Measurements from ENCODE around the gene RNASET2.

RNASET2 gene

GRCh38 chr6:166933396-166933795, 23.0 kb downstream of the RNASET2 start:
- no peak for DNase-seq (ENCODE audit: low read depth in 1 of 2, low spot score in 1 of 2)
- no peak overlapping the region for H3K27ac ChIP-seq (replicated peaks)
- H3K27me3 ChIP-seq (ENCODE audit: insufficient read depth, poor library complexity, severe bottlenecking): no peaks in the 10 kb centered on the region
- no peak for TF ChIP-seq SPI1 (IDR thresholded peaks at IDR 0.05; ENCODE audit: borderline replicate concordance, low read depth)
- TF ChIP-seq REST (IDR thresholded peaks at IDR 0.05; ENCODE audit: insufficient replicate concordance, low read depth): no peak
- TF ChIP-seq CTCF (IDR thresholded peaks at IDR 0.05; ENCODE audit: insufficient read depth, low read length): no peak
- no peak for TF ChIP-seq POLR2AphosphoS5 (IDR thresholded peaks at IDR 0.05; ENCODE audit: low read depth)
- no peak for TF ChIP-seq GABPA (IDR thresholded peaks at IDR 0.05; ENCODE audit: low read depth)
- H3K4me3 ChIP-seq (replicated peaks; ENCODE audit: insufficient read depth, low read length): no peak overlapping the region

GRCh38 chr6:166932616-166933015, 23.7 kb downstream of the RNASET2 start:
- DNase-seq (ENCODE audit: low read depth in 1 of 2, low spot score in 1 of 2): no peak
- TF ChIP-seq CTCF (IDR thresholded peaks at IDR 0.05; ENCODE audit: insufficient read depth, low read length) (no peak), GABPA (IDR thresholded peaks at IDR 0.05; ENCODE audit: low read depth) (no peak), SPI1 (IDR thresholded peaks at IDR 0.05; ENCODE audit: borderline replicate concordance, low read depth) (no peak), REST (IDR thresholded peaks at IDR 0.05; ENCODE audit: insufficient replicate concordance, low read depth) (no peak), POLR2AphosphoS5 (IDR thresholded peaks at IDR 0.05; ENCODE audit: low read depth) (no peak)
- Histone ChIP-seq H3K27ac (replicated peaks) (no peak overlapping the region), H3K27me3 (ENCODE audit: insufficient read depth, poor library complexity, severe bottlenecking) (no peaks in the 10 kb centered on the region), H3K4me3 (replicated peaks; ENCODE audit: insufficient read depth, low read length) (no peak overlapping the region)

GRCh38 chr6:166932116-166932515, 24.2 kb downstream of the RNASET2 start:
- no peaks in the 10 kb centered on the region for H3K27me3 ChIP-seq (ENCODE audit: insufficient read depth, poor library complexity, severe bottlenecking)
- DNase-seq (ENCODE audit: low read depth in 1 of 2, low spot score in 1 of 2): no peak
- H3K4me3 ChIP-seq (replicated peaks; ENCODE audit: insufficient read depth, low read length): no peak overlapping the region
- no peak overlapping the region for H3K27ac ChIP-seq (replicated peaks)
- TF ChIP-seq CTCF (IDR thresholded peaks at IDR 0.05; ENCODE audit: insufficient read depth, low read length): no peak

- no peak for DNase-seq (ENCODE audit: low read depth in 1 of 2, low spot score in 1 of 2)
- TF ChIP-seq CTCF (IDR thresholded peaks at IDR 0.05; ENCODE audit: insufficient read depth, low read length) (no peak), GABPA (IDR thresholded peaks at IDR 0.05; ENCODE audit: low read depth) (no peak), REST (IDR thresholded peaks at IDR 0.05; ENCODE audit: insufficient replicate concordance, low read depth) (no peak), POLR2AphosphoS5 (IDR thresholded peaks at IDR 0.05; ENCODE audit: low read depth) (no peak), SPI1 (IDR thresholded peaks at IDR 0.05; ENCODE audit: borderline replicate concordance, low read depth) (no peak)
- Histone ChIP-seq H3K27me3 (ENCODE audit: insufficient read depth, poor library complexity, severe bottlenecking) (no peaks in the 10 kb centered on the region), H3K4me3 (replicated peaks; ENCODE audit: insufficient read depth, low read length) (no peak overlapping the region), H3K27ac (replicated peaks) (no peak overlapping the region)
Observed at GRCh38 chr6:166931426-166931970, 24.9 kb downstream of the RNASET2 start.

Data from HL-60 (cell line).